ENCODE results near the gene CYP2S1. TPM values are rescaled to one million over a fixed set of nuclear protein-coding genes. Genes with fewer than 3 reads are reported as not detected.

Gene CYP2S1
- total and polyA plus RNA-seq, 2 experiments from 2014 or later, result 130 to 315 TPM

GRCh38 chr19:41149831-41150230 lies 43.2 kb upstream of the CYP2S1 start:
- H3K4me3 ChIP-seq, result no peak overlapping the region
- H3K36me3 ChIP-seq (ENCODE audit: insufficient read depth), result no peaks in the 10 kb centered on the region
- H3K9me2 ChIP-seq (ENCODE audit: insufficient read depth), result no peaks in the 10 kb centered on the region
- H3F3A ChIP-seq (replicated peaks; ENCODE audit: low read depth), result no peaks in the 10 kb centered on the region; the same call in 1 of the 2 replicates
- Mint-ChIP-seq H3K9me3 (no peaks in the 10 kb centered on the region; the same call in 2 of the 3 replicates), H3K4me3 (no peak overlapping the region), H3K36me3 (ENCODE audit: low read depth) (no peaks in the 10 kb centered on the region), H3K4me1 (no peaks in the 10 kb centered on the region), H3K27ac (no peak overlapping the region), H3K27me3 (ENCODE audit: insufficient read depth, low read depth, poor library complexity) (peaks cover 1% of the 10 kb centered on the region)
- H3K4me1 ChIP-seq (ENCODE audit: insufficient read depth), result no peaks in the 10 kb centered on the region
- H3K27me3 ChIP-seq (ENCODE audit: insufficient read depth), result no peaks in the 10 kb centered on the region
- H2AFZ ChIP-seq, result no peak overlapping the region
- no peak overlapping the region for H3K4me2 ChIP-seq
- H3K79me2 ChIP-seq (replicated peaks; ENCODE audit: insufficient read depth), result no peaks in the 10 kb centered on the region
- ATAC-seq, result no peak
- no peak for DNase-seq (ENCODE audit: low spot score)
- TF ChIP-seq CTCF (conservative IDR thresholded peaks at IDR 0.05; ENCODE audit: low read depth in 2 of 2) (no peak), STAT1 (IDR thresholded peaks at IDR 0.05; ENCODE audit: unreplicated experiment) (no peak), CREB1 (CRISPR knock-in tag; IDR thresholded peaks at IDR 0.05; ENCODE audit: low read depth) (no peak), ETS1 (IDR thresholded peaks at IDR 0.05) (no peak), POLR2AphosphoS5 (IDR thresholded peaks at IDR 0.05; ENCODE audit: low read depth) (no peak), EZH2phosphoT487 (IDR thresholded peaks at IDR 0.05; ENCODE audit: unreplicated experiment) (no peak), NANOG (IDR thresholded peaks at IDR 0.05; ENCODE audit: borderline replicate concordance) (no peak), REST (IDR thresholded peaks at IDR 0.05; ENCODE audit: unreplicated experiment) (no peak), ZNF462 (CRISPR knock-in tag; IDR thresholded peaks at IDR 0.05) (no peak), ZNF114 (CRISPR knock-in tag; IDR thresholded peaks at IDR 0.05) (no peak), ZNF331 (CRISPR knock-in tag; IDR thresholded peaks at IDR 0.05; ENCODE audit: low read depth) (no peak), EZH2 (IDR thresholded peaks at IDR 0.05; ENCODE audit: low read depth, unreplicated experiment) (no peak), JUNB (IDR thresholded peaks at IDR 0.05; ENCODE audit: unreplicated experiment) (no peak)
- no peaks in the 10 kb centered on the region for H4K20me1 ChIP-seq (replicated peaks; ENCODE audit: insufficient read depth)
- H3K27ac ChIP-seq (ENCODE audit: low read depth), result no peak overlapping the region

All from GM23338 (cell line).